Measurements from ENCODE around the gene WNK3.
A peak's percentile ranks its signal among the peaks of the same experiment; 100 is the strongest.
"Not testable (repeated sequence)": the region's sequence is repeated elsewhere in the genome, so short reads cannot be mapped to it uniquely, and the experiment has no call there.

Gene WNK3

DNA sequence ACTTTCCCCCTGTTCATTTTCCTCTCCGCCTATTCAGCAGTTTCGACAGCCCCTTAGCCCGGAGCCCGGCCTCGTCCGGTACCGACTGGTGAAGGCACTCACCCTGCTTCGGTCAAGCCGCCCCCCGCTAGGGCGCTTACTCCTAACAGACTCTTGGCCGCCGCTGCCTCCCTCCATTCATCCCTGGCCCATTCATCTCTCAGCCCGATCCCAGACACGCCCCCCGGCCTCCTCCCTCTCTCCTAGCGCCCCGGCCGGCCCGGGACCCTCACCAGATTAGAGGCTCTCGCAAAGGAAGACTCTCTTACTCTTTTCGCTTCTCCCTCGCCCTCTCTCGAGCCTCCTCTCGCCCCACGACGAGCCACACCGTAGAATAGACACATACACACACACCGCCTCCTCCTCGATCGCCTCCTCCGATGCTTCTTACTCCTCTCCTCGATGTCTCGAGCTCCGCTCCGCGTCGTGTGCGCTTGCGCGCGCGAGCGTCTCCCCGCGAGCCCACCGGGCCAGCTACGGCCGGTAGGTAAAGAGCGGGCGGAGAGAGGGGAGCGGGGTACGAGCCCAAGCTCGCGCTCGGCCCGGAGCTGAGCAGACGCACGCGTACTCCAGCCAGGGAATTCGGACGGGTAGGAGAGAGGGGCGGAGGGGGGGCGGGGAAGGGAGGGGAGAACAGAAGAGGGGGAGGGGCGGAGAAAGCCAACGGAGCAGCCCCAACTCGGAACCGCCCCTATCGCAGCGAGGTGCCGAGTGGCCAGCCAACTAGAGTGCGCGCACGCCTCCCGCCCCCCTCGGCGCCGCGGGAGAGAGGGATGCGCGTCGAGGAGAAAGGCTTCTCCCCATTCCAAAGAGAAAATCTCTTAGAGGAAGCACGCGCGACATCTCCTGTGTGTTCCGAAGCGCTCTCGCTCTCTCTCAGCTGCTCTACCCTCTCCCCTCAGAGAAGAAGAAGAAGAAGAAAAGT, at the start of gene WNK3:
Gene WNK3 (minus strand): TSS at position 633 of the 964 bp plus-strand sequence.
- peak; percentile 0 to 79 (median 62) for DNase-seq

DNA sequence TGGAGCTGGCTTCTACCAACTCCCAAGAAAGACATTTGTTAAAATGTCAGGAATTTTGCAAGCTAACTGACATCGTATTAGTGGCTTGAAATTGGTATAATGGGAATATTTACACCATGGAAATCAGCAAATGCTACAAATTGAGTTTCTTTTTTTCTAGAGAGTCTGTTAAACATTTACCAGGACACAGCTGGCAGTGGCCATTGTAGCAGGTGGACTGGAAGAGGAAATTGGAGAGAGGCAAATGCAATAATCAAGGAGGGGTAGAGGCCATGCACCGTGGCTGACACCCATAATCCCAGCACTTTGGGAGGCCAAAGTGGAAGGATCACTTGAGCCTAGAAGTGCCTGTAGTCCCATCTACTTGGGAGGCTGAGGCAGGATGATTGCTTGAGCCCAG, 49.4 kb upstream of the WNK3 start:
- DNase-seq: no peak

DNA sequence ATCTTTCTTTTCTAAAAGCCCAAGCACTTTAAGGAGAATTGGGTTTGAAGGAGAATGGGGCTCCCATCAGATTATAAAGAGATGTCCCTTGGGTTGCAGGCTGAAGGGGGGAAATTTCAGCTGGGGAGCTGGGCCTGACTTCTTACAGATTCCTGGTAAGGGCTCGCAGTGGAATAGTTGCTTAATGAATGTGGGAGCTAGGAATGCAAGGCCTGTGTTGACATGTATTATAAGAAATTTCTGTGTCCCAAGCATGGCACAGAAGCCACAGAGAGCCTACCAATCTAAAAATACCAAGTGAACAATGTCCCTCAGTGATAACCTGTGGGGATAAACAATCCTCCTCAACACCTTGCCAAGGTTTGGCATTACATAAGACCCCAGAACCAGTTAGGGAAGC, 39.3 kb upstream of the WNK3 start:
- no peak for DNase-seq

DNA sequence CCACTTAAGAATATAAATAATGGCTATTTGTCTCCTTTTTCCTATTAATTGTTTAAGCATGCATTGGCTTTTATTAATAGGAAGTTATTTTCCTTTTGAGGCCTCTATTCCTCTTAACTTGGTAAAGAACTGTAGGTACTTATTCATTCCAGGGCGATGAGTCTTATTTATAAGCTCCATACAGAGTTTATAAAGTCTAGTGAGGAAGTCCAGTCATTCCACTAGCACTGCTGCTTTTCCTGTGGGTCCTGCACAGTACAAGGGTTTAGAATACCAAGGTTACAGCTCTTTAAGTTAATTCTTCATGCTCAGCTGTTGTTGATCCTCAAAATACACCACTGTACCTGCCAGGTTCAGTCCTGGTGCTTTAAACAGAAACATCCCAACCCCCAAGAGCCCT, 28.5 kb upstream of the WNK3 start:
- DNase-seq: no peak

DNA sequence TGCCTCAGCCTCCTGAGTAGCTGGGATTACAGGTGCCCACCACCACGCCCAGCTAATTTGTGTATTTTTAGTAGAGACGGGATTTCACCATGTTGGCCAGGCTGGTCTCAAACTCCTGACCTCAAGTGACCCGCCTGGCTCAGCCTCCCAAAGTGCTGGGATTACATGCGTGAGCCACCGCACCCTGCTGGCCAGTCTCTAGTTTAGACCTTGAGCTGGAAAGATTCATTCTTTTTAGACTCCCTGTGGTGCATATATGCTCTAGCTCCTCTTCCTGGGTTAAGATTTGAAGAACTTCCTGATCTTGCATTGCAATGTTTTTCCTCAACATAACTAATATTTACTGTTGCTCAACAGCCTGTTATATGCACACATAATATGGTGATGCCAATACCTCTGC, 26.8 kb upstream of the WNK3 start:
- not testable (repeated sequence) for DNase-seq

DNA sequence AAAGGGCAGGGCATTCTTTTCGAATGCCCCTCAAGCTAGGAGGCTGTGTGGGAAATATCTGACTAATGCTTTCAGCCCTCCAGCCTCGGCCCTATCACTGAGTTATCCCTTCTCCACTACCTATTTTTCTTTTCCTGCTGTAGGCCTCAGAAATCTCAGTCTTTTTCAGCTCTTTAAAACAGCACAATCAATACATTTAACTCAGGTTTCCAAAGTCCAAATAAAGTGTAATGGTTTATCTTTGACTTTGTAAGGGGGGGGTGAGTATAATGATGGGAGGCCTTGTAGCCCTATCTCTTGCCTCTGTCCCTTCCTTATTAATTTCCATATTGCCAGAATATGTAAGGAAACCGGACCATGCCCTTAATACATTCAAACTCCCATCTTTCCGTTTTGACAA, 1.6 kb upstream of the WNK3 start:
- DNase-seq: no peak

DNA sequence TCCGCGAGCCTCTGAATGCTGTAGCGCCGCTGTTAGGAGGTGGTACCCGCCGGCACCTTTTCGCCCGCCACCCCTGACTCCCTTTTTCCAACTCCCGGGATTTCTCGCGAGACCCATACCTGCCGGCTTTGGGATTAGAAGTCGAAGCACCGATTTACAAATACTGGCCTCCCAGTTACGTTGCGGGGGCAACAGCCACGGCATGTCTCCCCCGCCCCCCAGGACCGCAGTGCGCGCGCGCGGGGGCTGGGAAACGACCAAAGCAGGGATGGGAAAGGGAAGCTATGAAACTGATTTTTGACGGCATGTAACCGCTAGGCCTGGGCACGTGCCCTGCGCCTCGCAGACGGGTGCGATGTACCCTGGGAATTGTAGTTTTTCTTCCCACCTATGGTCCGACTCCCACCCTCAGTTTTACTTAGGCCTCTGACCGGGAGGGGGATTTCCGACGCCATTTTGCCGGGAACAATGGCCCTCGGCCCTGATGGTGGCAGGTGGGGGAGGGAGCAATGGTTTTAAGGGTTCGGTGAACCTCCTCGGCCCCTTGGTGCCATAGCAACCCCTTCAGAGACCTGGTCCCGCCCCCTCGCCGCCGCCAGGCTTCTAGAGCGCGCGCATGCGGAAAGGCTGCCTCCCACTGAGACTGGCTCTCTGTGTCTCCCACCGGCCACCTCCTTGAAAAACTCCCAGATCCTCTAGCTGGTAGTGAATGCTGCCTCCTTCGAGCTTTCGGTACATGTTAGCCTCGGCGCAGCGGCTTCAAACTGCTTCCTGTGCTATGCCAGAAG, 772 bp upstream of the WNK3 start:
- DNase-seq: peak; percentile 4 to 86 (median 72)

DNA sequence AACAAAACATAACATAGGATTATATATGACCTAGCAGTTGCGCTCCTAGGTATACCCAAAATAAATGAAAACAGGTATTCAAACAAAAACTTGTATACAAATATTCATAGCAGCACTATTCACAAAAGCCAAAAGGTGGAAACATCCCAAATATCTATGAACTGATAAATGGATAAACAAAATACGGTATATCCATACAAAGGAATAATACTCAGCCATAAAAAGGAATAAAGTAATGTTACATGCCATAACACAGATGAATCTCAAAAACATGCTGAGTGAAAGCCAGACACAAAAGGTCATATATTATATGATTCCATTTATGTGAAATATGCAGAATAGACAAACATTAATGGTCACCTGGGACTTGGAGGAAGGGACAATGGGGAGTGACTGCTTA, 5.2 kb downstream of the WNK3 start:
- DNase-seq: no peak

DNA sequence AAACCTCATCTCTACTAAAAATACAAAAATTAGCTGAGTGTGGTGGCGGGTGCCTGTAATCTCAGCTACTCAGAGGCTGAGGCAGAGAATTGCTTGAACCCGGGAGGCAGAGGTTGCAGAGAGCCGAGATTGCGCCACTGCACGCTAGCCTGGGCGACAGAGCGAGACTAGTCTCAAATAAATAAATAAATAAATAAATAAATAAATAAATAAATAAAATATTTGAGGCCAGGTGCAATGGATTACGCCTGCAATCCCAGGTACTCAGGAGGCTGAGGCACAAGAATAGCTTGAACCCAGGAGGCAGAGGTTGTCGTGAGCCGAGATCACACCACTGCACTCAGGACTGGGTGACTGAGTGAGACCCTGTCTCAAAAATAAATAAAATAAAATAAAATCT, 20.5 kb downstream of the WNK3 start:
- not testable (repeated sequence) for DNase-seq

DNA sequence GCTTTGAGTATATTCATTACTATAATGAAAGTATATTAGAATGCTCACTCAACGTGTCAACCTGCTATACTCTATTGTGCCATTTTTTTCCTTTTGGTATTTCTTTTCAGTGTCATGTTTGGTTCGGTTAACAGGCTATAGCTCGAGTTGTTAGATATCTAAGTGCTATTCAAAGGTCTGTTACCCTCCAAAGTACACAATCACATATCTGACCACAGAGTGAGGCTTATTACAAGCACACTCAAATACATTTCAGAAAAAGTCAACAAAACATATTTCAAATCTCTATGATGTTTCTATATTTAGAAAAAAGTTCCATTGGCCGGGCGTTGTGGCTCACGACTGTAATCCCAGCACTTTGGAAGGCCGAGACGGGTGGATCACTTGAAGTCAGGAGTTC, 32.8 kb downstream of the WNK3 start:
- DNase-seq: no peak

DNA sequence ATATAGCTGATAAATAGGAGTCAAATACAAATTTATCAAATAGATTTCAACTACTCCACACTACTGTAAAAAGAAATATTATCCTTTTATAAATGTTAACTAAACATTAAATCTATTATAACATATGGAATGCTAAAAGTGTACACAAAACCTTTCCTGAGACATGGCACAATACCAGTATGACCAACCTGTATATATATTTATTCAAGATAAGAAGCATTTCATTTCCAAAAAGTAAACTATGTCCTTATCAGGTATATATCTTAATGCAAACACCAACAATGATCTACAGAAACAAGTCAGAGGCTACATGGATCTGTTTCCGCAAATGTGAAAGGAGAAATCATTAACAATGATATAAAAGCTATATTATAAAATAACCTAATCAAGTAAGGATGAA, 37.8 kb downstream of the WNK3 start:
- no peak for DNase-seq

DNA sequence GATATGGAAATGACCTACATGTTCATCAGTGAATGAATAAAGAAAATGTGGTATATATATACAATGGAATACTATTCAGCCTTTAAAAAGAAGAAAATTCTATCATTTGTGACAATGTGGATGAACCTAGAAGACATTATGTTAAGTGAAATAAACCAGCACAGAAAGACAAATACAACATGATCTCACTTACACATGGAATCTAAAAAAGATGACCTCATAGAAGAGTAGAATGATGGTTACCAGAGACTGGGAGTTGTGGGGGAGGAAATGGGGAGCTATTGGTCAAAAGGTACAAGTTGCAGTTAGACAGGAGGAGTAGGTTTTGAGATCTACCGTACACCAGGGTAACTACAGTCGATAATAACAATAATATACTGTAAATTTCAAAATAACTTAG, 51.5 kb downstream of the WNK3 start:
- no peak for DNase-seq

DNA sequence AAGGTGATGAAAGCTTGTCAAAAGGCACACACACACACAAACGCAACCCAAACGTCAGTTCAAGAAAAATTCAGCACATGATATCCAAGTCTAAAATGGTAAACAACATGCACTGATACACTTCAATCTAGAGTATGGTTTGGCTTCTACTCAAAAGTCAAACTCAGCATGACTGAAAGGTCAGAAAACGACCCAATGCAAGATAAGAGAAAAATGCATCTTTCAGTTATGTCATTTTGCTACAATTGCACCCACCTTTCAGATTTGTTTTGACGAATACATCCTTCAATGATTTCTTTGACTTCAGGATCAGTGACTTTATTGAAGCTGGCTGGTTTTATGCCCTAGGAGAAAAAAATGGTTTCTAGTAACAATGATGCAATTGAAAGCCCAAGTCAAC, 56.3 kb downstream of the WNK3 start:
- DNase-seq: no peak

DNA sequence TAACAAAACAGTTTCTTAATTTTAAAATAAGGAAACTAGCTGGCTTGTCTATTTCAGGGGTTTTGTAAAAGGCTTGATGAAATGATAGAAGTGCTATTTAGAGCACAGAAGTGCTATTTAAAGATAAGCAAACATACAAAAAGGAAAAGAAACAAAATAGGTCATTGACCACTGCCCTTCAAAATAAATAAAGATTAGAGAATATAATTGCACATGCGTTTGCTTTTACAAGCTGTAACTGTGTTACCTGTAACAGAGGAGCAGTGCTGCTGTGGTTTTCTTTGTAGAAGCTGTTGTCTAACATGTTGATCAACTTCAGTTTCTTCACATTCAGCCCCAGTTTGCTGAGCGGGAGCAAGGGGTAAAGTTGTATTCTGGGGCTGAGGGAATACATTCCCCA, 63.5 kb downstream of the WNK3 start:
- DNase-seq: no peak

DNA sequence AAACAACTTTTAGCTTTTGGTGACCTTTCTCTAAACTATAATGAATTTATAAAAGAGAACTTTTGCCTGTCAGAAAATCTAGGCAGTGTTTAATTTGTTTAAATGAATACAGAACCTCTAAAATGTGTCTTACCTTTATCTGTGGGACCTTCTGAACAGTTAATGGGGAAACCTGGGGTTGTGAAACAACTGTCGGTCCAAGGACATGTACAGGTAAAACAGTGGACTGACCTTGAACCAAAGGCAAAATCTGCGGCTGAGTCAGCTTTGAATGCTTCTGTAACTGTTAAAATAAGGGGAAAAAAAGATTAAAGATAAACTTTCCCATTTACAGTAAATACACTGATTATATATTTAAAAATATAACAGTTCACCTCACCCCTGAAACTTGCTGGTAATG, 65.1 kb downstream of the WNK3 start:
- no peak for DNase-seq

DNA sequence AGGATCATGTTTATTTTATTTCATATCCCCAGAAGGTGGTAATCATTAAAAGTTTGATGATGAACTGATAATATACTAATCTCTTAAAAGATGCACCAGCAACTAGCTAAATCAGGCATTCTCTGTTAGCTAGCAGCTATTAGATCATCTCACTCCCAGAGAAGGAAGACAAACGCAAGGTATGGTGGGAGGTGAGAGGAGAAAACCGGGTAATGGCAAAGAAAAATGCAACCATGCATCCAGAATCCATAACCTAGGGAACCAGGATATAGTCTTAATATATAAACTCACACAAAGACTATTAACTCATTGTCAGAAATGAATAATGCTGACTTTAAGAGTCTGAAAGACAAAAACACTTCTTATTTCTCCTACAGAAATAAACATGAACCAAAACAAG, 66.1 kb downstream of the WNK3 start:
- no peak for DNase-seq

DNA sequence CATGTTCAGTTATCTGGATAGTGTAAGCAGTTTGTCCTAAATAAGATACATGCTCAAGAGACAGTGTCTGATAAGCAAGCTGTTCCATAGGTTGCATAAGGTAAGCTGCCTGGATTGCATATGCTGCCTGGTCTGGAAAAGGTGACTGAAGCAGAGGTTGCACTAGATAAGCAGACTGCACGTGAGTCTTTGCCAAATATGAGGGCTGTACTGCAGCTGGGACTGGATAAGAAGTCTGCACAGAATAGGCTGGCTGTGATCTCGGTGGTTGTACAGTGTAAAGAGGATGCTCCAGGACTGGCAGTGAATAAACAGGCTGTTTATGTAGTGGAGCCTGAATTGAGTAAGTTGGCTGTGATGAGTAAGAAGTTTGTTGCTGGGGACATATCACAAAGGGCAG, 68.9 kb downstream of the WNK3 start:
- no peak for DNase-seq

DNA sequence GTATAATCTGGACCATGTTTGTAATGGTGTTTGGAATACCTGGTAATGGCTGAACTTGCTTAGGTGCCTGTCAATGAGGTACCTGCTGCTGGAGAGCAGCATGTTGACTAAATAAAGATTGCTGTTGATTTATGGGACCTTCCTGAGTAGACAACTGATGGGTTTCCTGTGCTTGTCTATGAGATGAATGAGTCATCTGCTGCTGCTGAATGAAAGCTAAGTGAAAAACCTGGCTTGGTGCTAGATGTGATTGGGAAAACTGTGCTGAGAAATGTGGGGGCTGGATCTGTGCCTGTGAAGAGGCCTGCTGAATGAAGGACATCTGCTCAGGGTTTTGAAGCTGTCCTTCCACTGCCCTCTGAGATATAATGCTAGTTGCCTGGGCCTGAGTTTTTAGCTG, 69.6 kb downstream of the WNK3 start:
- peak in 20 of 58 donors; percentile 0 to 29 (median 3) for DNase-seq

DNA sequence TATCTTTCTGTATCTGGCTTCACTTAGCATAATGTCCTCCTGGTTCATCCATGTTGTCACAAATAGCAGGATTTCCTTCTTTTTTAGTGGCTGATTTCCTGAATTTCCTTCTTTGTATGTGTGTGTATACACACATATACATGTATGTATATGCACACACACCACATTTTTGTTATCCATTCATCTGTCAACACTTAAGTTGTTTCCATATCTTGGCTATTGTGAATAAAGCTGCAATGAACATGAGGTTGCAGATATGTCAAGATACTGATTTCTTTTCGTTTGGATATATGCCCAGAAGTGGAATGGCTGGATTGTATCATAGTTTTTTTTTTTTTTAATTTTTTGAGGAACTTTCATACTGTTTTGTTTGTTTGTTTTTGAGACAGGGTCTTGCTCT, 76.2 kb downstream of the WNK3 start:
- DNase-seq: no peak

DNA sequence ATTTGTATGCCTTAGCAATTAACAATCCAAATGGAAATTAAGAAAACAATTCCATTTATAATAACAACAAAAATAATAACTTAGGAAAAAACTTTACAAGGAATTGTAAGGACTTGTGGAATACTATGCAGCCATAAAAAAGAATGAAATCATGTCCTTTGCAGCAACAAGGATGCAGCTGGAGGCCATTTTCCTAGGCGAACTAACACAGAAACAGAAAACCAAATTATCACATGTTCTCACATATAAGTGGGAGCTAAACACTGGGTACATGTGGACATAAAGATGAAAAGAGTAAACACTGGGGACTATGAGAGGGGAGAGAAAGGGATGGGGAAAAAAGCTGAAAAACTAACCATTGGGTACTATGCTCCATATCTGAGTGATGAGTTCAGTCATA, 77.4 kb downstream of the WNK3 start:
- DNase-seq: no peak

DNA sequence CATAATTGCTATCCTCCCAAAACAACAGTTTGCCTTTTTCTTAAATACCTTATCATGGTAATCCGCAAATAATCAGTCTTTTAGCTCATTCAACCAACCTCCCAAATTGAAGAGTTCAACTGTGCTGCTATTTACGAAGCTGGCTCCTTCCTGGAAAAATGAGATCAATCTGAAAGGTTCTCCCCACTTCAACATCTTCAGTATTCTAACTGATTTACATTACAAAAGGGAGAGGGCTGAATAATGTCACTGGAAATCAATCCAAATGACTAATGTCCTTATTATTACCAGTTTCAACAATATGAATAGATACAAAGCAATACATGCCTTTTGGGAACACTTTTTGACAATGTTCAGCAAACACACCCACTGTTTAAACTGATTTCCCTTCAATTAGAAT, 86.2 kb downstream of the WNK3 start:
- DNase-seq: no peak

DNA sequence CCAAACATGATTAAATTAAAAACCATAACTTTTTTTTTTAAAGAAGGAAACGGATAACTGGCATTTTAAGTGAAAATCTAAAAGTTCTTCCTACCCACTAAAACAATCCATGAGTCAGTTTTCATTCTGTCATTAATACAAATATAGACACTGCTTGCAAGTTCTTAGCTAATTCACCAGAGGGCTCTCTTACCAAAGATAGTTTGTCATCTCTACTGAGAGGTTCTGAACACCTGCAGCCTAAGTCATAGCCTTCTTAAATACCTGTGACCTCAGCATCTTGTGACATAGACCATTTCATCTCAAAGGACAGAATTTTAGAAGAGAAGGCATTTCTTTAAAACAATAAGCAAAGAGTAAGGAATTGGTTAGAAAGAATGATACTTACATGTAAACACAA, 109.5 kb downstream of the WNK3 start:
- no peak for DNase-seq

DNA sequence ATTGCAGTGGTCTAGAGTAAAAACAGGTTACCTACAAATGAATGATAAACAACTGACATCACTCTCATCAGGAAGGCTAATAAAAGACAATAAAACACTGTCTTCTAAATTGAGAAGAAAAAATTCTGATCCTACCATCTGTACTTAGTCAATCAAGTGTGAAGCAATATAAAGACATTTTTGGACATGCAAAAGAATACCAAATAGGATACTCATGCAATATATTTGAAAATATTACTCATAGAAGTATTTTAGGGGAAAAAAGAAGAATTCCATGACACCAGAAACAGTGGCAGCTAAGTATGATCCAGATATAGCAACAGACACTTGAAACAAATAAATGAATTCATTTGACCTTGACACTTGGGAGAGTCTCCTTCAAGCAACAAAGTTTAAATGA, 111.0 kb downstream of the WNK3 start:
- no peak for DNase-seq
